Suprapubic skin (tissue), 4 donors: ENCODE measurements around the gene CACNA1A.

Experiments
- CTCF ChIP-seq, 2 donors: fragments of 200-600 bp in 1 of 2; fragments of 450-650 bp in 1 of 2; sonication (generic) in 1 of 2; IDR thresholded peaks; one replicate each; pipeline ENCODE4 v1.5.1; 2016 to 2019; ENCODE audit warnings: antibody characterized with exemption in 2 of 2, mild to moderate bottlenecking in 1 of 2, moderate library complexity in 1 of 2
- EP300 ChIP-seq: sonication (generic); formaldehyde crosslinking; IDR thresholded peaks from one replicate; pipeline ENCODE4 v1.6.1; 2017; ENCODE audit warnings: antibody characterized with exemption
- POLR2A ChIP-seq, 2 donors: fragments of 450-650 bp; IDR thresholded peaks; one replicate each; pipeline ENCODE4 v1.6.1; 2017; ENCODE audit warnings: antibody characterized with exemption in 2 of 2, mild to moderate bottlenecking in 2 of 2, moderate library complexity in 2 of 2
- POLR2AphosphoS5 ChIP-seq, 3 donors: sonication (generic); formaldehyde crosslinking; IDR thresholded peaks; one replicate each; pipeline ENCODE4 v1.6.1; 2017; ENCODE audit warnings: antibody characterized with exemption in 3 of 3

DNA sequence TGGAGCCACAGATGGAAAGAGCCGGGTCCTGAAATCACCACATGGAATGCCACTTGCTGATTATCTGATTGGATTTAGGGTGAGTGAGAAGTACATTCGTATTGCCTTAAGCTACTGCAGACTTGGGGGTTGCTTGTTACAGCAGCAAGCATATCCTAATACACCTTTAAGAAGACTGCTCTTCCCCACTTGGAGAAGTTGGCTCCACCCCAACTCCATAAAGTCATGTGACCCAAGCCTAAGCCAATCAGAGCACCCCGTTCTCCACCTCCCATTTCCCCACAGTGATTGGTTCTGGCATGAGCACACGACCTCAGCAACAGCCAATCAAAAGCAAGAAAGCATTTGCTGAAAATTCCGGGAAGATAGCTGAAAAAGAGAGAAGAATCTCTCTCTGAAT lies 23.1 kb downstream of the CACNA1A start:
- TF ChIP-seq CTCF (IDR thresholded peaks at IDR 0.05) (no peak), POLR2AphosphoS5 (IDR thresholded peaks at IDR 0.05) (no peak), POLR2A (IDR thresholded peaks at IDR 0.05) (no peak), EP300 (no peak)
